NCI-H1417 treated with DMSO at 0.1 percent for 48 hours (cell line): Measurements from ENCODE around the gene ANP32A.
"Not testable (repeated sequence)": the region's sequence is repeated elsewhere in the genome, so short reads cannot be mapped to it uniquely, and the experiment has no call there.

Source experiments
- DNase-seq: peaks from one replicate; lab custom pipeline; 2025; lab: John Stamatoyannopoulos, UW

Gene ANP32A

GRCh38 chr15:68781766-68782588 is 38.7 kb downstream of the ANP32A start:
- no peak for DNase-seq

DNA sequence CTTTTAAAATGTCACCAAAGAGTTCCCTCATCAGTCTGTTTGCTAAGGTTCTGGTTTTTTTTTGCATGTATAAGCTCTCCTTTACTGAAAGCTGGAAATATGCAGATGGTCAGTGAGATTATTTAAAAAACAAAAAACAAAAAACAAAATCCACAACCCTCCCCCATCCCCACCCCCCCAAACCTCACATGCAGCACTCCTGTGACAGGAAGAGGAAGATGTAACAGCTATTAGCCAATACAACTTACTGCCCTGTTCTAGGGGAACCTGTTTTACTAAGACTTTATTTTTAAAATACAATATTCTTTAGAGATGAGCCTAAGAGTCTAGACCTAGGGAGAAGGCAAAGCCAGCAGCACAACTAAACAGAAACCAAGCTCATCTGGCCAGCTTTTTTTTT is 39.5 kb downstream of the ANP32A start:
- no peak for DNase-seq

- no peak for DNase-seq
Measured at GRCh38 chr15:68778876-68779275, 41.8 kb downstream of the ANP32A start.

- DNase-seq = no peak
Measured at GRCh38 chr15:68776477-68777270, 44.0 kb downstream of the ANP32A start.

GRCh38 chr15:68775671-68776476 is 44.8 kb downstream of the ANP32A start:
- DNase-seq = no peak

DNA sequence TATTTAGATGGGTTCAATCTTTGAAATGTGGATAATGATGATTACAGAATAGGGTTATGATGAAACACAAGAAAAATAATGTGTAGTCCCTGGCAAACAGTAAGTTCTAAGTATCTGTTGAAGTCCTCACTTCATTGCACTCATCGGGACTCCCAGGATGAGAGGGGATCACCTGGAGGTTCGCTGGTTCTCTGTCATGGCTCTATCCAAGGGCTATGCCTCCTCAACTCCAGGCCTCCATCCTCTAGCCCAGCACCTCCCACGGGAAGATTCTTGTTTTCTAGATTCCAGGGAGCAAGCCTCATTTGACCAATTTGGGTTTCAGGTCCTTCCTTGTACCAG is 45.5 kb downstream of the ANP32A start:
- no peak for DNase-seq

DNA sequence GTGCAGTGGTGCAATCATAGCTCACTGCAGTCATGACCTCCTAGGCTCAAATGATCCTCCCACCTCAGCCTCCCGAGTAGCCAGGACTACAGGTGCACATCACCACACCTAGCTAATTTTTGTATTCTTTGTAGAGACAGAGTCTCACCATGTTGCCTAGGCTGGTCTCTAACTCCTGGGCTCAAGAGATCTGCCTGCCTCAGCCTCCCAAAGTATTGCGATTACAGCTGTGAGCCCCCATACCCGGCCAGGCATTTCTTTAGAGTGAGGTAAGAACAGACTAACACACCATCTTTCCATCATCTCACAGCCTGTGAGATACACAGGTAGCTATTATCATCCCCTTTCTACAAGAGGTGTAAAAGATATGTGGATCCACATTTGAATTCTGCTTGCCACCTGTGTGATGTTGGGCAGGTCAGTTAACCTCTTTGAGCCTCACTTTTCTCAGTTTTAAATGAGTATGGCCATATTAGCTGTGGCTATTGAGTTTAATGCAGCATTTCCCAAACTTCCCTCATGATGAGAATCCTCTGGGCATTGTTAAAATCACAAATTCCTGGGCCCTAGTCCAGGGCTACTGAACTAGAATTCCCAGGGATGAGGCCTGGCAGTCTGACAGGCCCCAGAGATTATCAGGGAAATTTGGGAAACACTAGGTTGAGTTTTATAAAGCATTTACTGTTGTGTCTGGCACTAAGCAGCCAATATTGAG is 46.0 kb downstream of the ANP32A start:
- DNase-seq = no peak

DNA sequence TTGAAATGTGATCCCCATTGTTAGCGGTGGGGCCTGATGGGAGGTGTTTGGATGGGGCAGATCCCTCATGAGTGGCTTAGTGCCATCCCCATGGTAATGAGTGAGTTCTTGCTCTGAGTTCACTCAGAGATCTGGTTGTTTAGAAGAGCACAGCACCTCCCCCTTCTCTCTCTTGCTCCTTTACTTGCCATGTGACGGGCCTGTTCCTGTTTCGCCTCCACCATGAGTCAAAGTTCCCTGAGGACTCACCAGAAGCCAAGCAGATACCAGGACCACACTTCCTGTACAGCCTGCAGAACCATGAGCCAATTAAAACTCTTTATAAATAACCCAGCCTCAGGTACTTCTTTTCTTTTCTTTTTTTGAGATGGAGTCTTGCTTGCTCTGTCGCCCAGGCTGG is 46.6 kb downstream of the ANP32A start:
- no peak for DNase-seq

DNA sequence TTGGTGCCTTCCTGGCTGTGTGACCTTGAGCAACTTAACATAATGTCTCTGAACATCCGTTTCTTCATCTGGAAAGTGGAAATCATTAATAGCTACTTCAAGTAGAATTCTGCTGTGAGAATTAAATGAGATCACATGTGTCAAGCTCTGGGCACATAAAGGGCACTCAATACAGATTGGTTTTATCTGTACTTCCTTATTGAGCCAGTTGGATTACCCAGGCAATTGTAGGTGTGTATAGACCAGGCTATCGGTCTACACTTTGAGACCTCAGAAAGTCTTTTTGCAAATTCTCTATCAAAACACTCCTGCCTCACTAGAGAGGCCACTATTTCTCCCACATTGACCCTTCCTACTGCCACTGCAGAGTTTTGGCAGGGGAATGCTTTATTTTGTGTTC is 47.7 kb downstream of the ANP32A start:
- DNase-seq = no peak

- no peak for DNase-seq
Measured at GRCh38 chr15:68770216-68770615, 50.5 kb downstream of the ANP32A start.

DNA sequence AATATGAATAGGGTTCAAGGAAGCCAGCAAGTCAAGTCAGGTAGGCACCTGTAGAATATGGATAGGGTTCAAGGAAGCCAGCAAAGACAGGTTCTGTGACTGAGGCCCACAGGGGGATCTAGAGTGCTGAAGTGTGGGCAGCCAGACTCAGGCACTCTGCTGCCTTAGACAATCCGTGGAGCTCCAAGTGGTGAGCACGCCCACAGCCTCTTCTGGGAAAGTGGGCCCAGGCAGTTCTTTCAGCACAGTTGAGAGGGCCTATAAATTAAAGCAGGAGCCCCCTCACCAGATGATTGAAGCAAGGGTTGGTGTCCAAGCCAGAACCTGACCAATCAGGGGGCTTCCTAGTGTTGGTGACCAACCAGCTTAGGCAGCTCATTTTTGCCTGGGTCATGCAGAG is 51.0 kb downstream of the ANP32A start:
- no peak for DNase-seq

DNA sequence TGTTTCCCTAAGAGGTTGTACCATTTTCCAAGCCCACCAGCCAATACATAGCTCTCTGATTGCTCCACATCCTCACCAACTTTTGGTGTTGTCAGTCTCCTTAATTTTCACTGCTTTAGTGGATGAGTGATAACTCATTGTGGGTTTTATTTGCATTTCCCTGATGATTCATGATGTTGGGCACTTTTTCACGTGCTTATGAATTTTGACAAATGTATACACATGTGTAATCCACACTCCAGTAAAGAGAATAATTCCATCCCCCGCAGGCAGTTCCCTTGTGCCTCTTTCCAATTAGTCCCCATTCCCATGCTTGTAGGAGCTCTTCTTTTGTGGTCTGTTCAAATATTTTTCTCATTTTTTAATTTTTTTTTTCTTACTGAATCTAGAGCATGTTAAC is 52.4 kb downstream of the ANP32A start:
- no peak for DNase-seq

DNA sequence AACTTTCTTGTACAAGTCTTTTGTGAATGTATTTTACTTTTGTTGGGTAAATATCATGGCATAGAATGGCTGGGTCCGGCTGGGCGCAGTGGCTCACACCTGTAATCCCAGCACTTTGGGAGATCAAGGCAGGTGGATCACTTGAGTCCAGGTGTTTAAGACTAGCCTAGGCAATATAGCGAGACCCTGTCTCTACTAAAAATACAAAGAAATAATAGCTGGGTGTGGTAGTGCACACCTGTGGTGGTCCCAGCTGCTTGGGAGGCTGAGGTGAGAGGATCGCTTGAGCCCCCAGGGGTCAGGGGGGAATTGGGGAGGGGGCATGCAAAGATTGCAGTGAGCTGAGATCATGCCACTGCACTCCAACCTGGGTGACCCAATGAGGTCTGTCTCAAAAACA is 52.9 kb downstream of the ANP32A start:
- no peak for DNase-seq

DNA sequence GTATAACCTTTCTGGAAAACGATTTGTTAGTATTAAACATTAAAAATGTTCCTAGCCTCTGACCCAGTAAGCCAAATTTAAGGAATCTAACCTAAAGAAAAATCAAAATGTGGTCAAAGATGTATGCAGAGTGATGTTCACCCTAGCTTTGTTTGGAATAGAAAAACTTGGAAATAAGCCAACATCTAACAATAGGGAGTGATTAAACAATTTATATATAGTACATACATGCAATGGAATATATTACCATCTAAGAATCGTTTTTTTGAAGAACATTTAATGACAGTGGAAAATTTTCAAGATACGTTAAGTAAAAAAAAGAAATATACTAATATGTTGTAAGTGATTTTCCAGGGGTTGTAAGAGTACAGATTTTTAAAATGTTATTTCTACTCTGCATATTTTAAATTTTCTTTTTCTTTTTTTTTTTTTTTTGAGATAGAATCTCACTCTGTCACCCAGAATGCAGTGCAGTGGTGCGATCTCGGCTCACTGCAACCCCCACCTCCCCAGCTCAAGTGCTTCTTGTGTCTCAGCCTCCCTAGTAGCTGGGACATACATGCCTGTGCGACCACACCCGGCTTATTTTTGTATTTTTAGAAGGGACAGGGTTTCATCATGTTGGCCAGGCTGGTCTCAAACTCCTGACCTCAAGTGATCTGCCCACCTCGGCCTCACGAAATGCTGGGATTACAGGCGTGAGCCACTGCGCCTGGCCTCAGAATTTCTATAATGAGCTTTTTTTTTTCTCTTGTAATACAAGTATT is 54.9 kb downstream of the ANP32A start:
- DNase-seq = peak; percentile 28

DNA sequence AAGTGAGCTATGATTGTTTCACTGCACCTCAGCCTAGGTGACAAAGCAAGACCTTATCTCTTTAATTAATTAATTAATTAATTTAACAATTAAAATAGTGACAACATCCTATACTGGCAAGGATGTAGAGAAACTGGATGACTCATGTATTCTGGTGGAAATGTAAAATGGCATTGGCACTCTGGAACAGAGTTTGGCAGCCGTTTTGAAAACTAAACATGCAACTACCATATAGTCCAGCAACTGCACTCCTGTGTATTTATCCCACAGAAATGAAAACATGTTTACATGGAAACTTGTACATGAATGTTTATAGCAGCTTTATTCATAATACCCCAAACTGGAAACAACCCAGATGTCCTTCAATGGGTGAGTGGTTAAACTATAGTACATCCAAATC is 56.6 kb downstream of the ANP32A start:
- DNase-seq = no peak

- no peak for DNase-seq
Measured at GRCh38 chr15:68763063-68763462, 57.6 kb downstream of the ANP32A start.

GRCh38 chr15:68759982-68760579 is 60.6 kb downstream of the ANP32A start:
- not testable (repeated sequence) for DNase-seq

- DNase-seq = no peak
Measured at GRCh38 chr15:68755731-68756130, 65.0 kb downstream of the ANP32A start.

GRCh38 chr15:68751622-68752021 is 69.1 kb downstream of the ANP32A start:
- DNase-seq = no peak

DNA sequence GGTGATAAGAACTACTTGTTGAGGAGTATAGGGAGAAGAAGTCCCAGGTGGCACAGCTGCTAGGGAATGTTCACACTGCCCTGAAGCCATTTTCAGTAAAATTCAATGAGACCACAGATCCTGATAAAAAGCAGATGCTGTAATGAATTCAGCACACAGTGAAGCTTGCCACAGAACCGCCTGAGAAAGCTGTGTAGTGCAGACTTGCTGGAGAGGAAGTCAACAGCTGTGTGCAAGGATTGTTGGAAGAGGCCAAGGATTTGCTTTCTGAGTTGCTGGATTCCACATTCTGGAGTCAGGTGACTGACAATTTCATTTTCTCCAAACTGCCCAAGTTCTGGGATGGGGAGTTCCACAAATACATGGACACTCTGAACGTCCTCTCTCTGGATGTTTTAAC is 70.9 kb downstream of the ANP32A start:
- DNase-seq = no peak

GRCh38 chr15:68749365-68749764 is 71.3 kb downstream of the ANP32A start:
- DNase-seq = no peak
